Loucy (cell line): ENCODE results near the gene THEMIS.

Experiments used
- CTCF ChIP-seq: fragments of 200-600 bp; sonication (generic); conservative IDR thresholded peaks from 2 replicates; pipeline ENCODE4 v1.5.1; 2014; ENCODE audit warnings: mild to moderate bottlenecking, antibody characterized with exemption, low read length
- EZH2phosphoT487 ChIP-seq: fragments of 200-600 bp; IDR thresholded peaks from 2 replicates; pipeline ENCODE4 v1.6.1; 2018; ENCODE audit warnings: antibody characterized with exemption, mild to moderate bottlenecking, moderate library complexity, borderline replicate concordance

GRCh38 chr6:127949251-127949650 is 48.4 kb upstream of the THEMIS start:
- TF ChIP-seq CTCF (no peak), EZH2phosphoT487 (no peak)
